SKM-1 treated with dmso at 0.1 percent for 144 hours (cell line): ENCODE measurements around the gene GALNT17.
"Not testable (repeated sequence)": the region's sequence is repeated elsewhere in the genome, so short reads cannot be mapped to it uniquely, and the experiment has no call there.

Source experiments
- DNase-seq: peaks from one replicate; lab custom pipeline; 2025; ENCODE audit not compliant: unreplicated experiment; lab: John Stamatoyannopoulos, UW

GALNT17 gene

GRCh38 chr7:71615017-71615416 lies 483.1 kb downstream of the GALNT17 start:
- no peak for DNase-seq

DNA sequence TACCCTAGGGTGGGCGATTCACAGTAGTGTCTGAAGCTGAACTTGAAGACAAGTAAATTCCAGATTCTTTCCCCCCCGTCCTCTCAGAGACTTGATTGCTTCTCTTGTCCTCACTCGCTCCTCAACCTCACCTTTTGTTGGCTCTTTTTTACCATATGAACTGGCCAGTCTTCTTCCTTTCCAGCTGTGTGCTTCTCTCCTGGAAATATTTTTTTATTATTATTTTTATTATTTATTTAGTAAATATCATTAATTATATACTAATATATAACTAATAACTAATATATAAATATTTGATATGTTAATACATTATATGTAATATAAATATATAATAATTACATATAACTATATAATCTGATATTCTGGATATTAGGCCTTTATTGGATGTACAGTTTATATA lies 484.3 kb downstream of the GALNT17 start:
- DNase-seq: no peak

DNA sequence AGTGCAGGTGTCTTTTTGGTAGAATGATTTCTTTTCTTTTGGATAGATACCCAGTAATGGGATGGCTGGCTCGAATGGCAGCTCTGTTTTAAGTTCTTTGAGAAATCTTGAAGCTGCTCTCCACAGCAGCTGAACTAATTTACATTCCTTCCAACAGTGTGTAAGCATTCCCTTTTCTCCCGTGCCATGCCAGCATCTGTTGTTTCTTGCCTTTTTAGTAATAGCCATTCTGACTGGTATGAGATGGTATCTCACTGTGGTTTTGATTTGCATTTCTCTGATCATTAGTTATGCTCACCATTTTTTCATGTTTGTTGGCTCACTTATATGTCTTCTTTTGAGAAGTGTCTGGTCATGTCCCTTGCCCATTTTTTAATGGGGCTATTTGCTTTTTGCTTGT lies 486.3 kb downstream of the GALNT17 start:
- DNase-seq: no peak

- no peak for DNase-seq
These were observed 493.6 kb downstream of the GALNT17 start for GRCh38 chr7:71625545-71625944.

GRCh38 chr7:71626206-71626605 lies 494.3 kb downstream of the GALNT17 start:
- DNase-seq: no peak

GRCh38 chr7:71627651-71628050 lies 495.7 kb downstream of the GALNT17 start:
- no peak for DNase-seq

GRCh38 chr7:71630516-71630915 lies 498.6 kb downstream of the GALNT17 start:
- no peak for DNase-seq

DNA sequence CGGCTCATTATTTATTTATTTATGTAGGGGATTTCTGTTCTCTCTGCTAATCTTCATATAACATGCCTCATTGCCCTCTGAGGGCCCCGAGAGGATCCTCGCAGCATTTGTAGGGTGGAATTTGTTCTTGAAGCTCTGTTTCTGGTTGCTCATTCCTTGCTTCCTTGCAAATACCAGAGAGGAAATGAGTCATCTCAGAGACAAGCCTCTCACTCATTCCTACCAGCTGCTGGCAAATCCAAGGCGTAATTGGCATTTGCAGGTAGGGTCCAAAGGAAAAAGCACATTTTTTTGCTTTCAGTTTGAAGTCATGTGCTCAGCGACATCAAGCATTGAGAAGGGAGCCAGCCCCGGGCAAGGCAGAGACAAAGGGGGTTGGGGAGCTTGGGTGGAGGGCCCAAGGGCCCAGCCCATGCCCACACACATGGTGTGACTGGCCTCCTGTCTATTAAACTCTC lies 501.6 kb downstream of the GALNT17 start:
- DNase-seq: no peak

GRCh38 chr7:71635849-71636248 lies 503.9 kb downstream of the GALNT17 start:
- DNase-seq: not testable (repeated sequence)

DNA sequence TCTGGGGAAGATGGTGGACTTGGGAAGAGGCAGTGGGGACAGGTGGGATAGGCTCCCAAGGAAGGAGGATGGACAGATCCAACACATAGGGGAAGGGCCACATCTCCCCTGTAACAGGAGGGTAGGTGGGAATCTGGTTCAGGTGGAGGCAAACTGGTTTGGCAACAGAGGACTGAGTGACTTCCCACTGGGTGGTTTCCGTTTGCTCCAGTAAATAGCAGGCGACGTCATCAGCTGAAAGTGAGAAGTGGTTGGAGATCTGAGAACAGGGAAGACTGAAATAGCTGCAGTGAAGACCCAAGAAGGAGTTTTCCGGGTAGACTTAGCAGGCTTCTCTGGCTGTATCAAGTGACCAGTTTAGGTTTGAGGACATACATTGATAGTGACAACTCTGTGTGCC lies 504.4 kb downstream of the GALNT17 start:
- no peak for DNase-seq

- DNase-seq: no peak
These were observed 505.6 kb downstream of the GALNT17 start for GRCh38 chr7:71637578-71637977.

GRCh38 chr7:71638108-71638507 lies 506.2 kb downstream of the GALNT17 start:
- no peak for DNase-seq

DNA sequence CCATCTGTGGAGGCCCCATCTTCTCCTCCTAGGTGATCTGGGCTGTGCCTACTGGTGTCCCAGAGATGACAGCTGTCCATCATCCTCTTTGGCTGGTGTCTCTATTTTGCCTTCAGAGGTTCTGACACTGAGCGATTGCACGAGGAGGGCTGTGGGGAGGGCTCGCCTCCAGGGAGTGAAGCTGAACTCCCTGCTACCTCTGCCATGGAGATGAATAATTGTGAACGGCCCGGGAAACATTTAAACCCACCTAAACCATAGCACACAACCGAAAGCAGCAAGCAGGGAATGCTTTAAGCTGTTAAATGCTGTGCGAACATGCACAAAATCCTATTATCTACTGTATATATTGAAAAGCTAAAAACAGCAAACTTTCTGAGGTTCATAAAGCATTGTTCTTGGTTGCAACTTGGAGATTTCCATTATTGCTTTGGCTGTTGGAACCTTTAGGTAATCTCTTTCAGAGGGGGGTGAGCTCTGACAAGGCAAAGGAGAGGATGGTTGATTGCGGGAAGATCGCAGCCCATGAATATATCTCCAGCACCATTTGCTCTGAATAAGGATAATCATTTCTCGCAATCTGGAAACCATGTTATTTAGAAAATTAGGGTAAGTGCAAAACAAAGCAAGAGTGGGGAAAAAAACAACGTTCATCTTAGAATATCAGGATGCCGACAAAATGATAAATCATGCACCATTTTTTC lies 507.6 kb downstream of the GALNT17 start:
- DNase-seq: no peak

DNA sequence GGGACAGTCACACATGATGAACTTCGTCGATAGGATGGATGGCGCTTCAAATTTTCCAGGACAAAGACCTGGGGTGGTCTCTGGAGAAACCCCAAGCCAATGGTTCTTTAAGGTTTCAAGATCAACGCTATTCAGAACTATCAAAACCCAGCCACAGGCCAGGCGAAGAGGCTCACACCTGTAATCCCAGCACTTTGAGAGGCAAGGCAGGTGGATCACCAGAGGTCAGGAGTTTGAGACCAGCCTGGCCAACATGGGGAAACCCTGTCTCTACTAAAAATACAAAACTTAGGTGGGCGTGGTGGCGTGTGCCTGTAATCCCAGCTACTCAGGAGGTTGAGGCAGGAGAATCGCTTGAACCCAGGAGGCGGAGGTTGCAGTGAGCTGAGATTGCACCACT lies 511.1 kb downstream of the GALNT17 start:
- DNase-seq: not testable (repeated sequence)

DNA sequence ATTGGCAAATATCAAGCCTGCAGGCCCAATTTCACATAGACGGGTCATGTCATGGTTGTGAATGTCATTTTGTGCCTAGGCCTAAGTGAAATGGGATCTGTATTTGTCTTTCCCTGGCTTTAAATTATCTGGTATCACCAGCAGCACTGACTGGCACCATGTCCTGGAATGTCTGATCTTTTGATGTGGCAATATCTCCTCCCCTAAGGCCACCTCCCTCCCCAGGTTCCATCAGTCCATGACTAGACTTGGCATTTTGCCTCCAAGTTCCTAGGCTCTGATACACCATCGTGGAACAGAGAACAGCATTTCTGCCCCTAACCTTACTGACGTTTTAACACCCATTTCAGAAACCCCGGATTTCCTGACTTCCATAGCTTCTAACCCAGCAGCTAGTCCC lies 513.9 kb downstream of the GALNT17 start:
- no peak for DNase-seq

- DNase-seq: no peak
These were observed 517.9 kb downstream of the GALNT17 start for GRCh38 chr7:71649812-71650211.

DNA sequence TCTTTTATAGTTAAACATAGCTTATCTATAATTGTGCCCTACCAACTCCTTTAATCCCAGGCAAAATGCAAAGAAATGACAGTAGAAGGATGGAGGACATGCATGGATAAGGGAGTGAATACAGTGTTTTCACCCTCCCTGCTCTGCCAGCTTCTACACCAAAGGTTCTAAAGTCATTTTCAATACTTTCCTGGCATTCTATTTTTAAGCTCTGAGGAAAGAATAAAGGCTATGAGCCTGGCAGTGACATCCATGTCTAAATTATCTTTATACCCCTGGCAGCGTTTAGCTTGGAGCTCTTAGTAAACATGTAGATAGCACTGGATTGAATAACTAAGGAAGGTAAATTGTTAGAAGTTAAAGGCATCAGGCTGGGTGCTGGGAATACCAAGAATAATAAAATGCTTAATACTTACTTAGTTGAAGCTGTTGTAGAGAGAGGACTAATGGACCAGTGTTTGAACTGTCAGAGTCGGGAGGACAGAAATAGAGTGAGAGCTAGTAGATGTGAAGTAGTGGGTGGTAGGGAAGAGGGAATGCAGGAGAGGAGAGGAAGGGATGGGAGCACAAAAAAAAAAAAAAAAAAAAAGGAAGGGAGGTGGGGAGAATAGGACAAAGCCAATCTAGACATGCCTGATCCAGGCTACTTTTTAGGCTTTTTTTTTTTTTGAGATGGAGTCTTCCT lies 518.9 kb downstream of the GALNT17 start:
- no peak for DNase-seq

DNA sequence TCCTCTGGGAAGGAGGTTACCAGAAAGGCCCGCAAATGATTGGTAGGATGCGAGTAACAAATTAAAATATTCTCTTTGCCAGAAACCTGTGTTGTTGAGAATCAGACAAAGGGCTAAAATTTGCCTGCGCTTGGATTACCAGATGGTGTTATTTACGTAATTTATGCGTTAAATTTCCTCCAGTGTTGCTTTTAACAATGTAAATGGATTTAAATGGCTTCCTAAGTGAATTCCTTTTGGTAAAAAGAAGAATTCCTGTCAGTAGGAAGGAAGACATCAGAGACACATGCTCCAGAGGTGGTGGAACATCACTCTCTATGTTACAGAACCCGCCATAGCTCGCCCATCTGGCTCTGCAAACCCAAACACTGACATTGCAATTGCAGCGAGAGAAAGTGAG lies 520.6 kb downstream of the GALNT17 start:
- no peak for DNase-seq

- no peak for DNase-seq
These were observed 525.4 kb downstream of the GALNT17 start for GRCh38 chr7:71657386-71657785.

- no peak for DNase-seq
These were observed 527.7 kb downstream of the GALNT17 start for GRCh38 chr7:71659622-71660021.

- DNase-seq: no peak
These were observed 529.8 kb downstream of the GALNT17 start for GRCh38 chr7:71661671-71662224.

DNA sequence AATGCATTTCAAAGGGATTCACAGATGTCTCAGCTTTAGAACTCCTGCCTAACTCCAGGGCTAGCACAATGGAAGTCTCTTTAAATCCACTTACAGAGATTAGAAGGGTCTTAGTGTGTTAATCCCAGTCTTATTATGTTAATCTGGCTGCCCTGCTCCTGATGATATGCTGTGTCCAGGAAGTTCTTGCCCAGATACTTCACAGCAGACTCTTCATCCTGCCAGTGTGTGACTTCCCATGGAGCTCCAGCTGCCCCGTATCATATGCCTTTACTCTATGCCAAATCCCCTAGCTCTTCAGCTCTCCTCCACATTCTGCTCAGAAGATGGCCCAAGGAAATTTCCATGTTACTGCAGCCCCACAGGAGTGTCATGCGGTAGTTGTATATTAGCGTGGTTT lies 533.8 kb downstream of the GALNT17 start:
- DNase-seq: no peak
